Transverse colon (tissue), 4 donors: Measurements from ENCODE around the gene PPIC.

Source experiments
- EP300 ChIP-seq: sonication (generic); formaldehyde crosslinking; IDR thresholded peaks from one replicate; pipeline ENCODE4 v1.6.1; 2017; ENCODE audit warnings: antibody characterized with exemption, low read depth
- POLR2A ChIP-seq: fragments of 450-650 bp; IDR thresholded peaks from one replicate; pipeline ENCODE4 v1.6.1; 2016; ENCODE audit warnings: antibody characterized with exemption, mild to moderate bottlenecking, moderate library complexity
- POLR2AphosphoS5 ChIP-seq, 3 donors: sonication (generic); formaldehyde crosslinking; IDR thresholded peaks; one replicate each; pipeline ENCODE4 v1.6.1; 2016; ENCODE audit warnings: antibody characterized with exemption in 3 of 3
- TF ChIP-seq, protein P1 (sequence below), 5 experiments: fragments of 200-600 bp in 3 of 5; fragments of 450-650 bp in 2 of 5; sonication (generic) in 3 of 5; IDR thresholded peaks; 1 replicate in 2 of 5; 2 replicates in 3 of 5; pipeline ENCODE4 v1.5.1; 2016 to 2017; ENCODE audit warnings: antibody characterized with exemption in 5 of 5, inconsistent platforms in 3 of 5, mild to moderate bottlenecking in 2 of 5, moderate library complexity in 1 of 5

DNA sequence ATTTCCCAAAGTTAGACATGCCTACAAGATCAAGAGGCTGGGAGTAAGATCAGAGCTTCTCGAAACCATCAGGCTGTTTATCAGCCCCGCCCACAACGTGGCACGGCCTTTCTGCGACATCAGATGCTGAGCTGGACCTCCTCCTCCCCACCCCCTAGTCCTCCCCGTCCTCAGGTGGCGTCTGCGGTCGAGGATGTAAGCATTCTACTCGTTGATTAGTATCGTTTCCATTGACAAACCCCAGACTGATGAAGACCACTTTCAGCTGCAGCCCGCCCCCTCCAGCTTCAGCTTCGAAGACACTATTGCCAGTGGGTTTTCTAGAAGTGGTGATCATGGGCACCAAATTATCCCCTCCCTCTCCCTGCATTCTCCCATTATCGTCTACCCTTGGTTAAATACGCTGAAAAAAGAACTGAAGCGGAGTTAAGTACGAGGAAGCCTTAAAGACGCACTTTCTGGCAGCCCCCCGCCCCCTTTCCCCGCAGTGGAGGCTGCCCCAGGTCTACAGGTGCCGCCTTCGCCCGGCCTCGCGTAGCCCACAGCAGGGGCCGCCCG, 1.1 kb downstream of the PPIC start:
- TF ChIP-seq, protein P1, sequence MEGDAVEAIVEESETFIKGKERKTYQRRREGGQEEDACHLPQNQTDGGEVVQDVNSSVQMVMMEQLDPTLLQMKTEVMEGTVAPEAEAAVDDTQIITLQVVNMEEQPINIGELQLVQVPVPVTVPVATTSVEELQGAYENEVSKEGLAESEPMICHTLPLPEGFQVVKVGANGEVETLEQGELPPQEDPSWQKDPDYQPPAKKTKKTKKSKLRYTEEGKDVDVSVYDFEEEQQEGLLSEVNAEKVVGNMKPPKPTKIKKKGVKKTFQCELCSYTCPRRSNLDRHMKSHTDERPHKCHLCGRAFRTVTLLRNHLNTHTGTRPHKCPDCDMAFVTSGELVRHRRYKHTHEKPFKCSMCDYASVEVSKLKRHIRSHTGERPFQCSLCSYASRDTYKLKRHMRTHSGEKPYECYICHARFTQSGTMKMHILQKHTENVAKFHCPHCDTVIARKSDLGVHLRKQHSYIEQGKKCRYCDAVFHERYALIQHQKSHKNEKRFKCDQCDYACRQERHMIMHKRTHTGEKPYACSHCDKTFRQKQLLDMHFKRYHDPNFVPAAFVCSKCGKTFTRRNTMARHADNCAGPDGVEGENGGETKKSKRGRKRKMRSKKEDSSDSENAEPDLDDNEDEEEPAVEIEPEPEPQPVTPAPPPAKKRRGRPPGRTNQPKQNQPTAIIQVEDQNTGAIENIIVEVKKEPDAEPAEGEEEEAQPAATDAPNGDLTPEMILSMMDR (IDR thresholded peaks at IDR 0.05), result no peak
- TF ChIP-seq EP300 (no peak), POLR2AphosphoS5 (IDR thresholded peaks at IDR 0.05) (peak in 1 of 3 donors; percentile 5), POLR2A (no peak)
